NCI-H1417 treated with DMSO at 0.1 percent for 48 hours (cell line): ENCODE data around the gene TMPRSS13.
"Not testable (repeated sequence)": the region's sequence is repeated elsewhere in the genome, so short reads cannot be mapped to it uniquely, and the experiment has no call there.

Experiments used
- DNase-seq: peaks from one replicate; lab custom pipeline; 2025; lab: John Stamatoyannopoulos, UW

TMPRSS13 gene

DNA sequence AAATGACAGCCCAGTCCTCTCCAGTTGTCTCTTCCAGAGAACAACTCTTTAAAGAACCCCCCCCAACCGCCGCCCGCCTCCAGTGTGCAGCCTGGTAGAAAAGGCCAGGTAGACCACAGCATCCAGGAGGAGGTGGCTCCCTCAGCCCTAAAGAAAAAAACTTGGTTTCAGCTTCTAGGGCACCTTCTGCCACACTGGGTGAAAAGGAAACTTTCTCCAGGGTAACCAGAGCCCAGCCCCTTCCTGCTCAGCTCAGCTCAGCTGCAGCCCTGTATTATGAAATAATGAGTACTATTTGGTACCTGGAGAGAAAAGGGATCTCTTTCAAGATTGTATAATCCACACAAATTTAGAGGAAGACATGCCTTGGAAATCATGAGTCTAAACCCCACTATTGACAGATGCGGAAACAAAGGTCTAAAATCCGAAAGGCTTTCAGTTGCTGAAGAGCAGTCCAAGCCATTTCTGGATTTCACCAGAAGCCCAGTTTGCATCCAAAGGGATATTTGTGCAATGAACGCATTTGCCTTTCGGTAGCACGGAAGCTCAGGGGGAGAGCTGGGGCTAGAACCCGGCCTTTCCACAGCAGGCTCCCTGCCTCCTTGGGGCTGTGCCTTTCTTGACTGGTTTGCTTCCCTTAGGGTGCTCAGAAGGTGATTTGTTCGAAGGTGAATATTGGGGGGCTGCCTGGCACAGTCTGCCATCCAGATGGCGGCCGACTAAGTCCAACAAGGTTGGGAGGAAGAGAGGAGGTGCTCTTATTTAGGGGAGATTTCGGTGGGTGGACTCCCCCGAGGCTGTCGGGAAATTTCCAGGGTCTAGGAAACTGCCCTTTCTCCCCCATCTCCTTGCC, 56.0 kb downstream of the TMPRSS13 start:
- no peak for DNase-seq

DNA sequence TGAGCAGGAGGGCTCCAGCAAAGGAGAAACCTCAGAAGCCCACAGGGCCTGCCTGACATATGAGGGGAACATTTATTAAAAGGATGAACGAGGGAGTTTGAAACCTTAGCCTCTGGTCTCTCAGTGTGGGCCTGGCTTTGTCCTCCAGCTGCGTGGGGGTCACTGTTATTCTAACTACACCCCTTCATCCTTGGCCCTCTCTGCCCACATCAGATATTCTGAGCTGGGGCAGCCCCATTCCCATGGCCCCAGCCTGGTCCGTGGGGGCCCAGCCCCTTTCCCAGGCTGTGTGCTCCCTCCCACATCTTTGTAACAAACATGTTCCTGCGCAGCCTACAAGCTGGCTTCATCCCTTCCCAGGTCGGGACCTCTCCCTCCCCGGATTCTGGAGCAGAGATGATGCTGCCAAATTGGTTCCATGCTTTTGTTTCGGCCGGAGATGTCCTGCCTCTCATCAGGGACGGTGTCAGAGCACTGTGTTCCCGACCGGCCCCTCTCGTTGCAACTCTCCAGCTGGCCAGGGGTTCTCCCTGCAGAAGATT, 56.7 kb downstream of the TMPRSS13 start:
- DNase-seq: no peak

DNA sequence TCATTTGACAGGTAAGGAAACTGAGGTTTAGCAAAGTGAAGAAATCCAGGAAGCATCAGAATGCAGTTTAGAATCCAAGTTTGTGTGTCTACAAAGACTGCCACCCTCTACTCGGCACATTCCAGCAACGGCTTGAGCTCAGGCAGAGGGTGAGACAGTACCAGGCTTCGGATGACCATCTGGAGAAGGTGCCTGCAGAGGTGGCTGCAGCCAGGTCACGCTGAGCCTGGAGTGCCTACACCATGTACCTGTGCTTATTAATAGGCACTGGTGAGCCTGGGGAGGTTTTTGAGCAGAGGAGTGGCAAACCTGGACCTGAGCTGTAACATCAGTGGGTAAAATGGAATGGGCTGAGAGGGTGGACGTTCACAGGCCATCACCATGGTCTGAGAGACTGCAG, 57.4 kb downstream of the TMPRSS13 start:
- DNase-seq: no peak

DNA sequence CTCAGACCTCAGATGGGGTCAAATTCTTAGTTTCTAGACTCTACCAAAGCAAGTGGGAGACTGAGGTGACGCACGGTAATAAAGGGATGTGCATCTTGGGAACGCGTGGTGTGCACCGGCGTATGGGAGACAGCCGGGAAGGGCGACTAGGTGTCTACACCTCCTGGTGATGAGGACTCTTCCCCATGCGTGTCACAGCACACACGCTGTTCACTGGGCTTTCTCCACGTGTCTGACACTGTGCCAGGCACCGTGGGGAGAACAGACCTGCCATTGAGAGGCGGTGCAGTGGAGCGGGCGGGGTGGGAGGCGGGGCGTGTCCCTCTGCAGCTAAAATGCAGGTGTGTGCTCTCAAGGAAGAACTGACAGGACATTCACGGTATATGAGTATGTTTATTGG, 58.0 kb downstream of the TMPRSS13 start:
- DNase-seq: no peak

DNA sequence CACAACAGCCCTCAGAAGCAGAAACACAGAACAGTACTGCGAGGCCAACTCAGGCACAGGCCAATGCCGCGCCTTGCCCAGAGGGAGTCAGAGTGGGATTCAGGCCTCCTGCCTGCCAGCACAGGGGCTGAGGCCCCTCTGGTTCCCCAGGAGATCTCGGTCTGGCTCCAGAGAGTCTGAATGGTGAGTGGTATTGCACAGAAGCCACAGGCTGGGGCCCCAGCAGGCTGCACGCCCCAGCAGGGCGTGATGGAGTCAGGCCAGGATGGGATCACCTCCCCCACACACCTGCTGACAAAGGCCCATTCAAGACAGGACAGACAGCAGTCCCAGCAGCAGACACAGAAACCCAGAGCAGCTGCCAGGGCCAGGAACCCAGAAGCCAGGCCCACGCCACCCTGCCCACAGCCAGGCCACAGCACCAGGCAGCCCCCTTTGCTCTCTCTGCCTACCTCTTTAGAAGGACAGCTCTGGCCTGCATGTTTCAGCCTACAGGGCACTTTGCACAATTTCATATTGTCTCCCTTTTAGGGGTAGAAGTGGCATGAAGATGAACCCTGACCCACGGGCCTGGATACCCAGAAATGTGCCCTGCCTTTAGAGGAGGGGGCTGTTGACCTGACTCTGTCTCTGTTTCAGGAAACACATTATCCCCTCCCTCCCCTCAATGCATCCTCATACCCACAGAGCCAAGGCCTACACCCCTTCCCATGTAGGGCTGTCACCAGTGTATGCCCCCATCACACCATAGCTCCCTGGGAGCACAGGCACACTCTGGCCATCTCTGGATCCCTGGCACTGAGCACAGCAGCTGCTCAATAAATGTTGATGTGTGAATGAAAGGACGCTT, 58.9 kb downstream of the TMPRSS13 start:
- DNase-seq: no peak

DNA sequence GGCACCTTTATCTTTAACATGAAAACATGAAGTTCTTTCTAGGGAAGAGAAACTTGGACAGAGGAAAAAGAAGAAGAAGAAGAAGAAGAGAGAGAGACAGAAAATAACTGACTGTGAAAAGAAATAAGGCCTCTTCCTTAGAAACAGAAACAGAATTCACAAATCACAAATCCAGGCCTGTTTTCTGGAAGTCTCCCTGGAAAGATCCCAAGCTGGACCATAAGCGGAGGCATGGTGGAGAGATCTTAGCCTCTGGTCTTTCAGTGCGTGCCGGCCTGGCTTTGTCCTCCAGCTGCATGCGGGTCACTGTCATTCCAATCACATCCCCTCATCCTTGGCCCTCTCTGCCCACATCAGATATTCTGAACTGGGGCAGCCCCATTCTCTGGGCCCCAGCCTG, 59.6 kb downstream of the TMPRSS13 start:
- no peak for DNase-seq

DNA sequence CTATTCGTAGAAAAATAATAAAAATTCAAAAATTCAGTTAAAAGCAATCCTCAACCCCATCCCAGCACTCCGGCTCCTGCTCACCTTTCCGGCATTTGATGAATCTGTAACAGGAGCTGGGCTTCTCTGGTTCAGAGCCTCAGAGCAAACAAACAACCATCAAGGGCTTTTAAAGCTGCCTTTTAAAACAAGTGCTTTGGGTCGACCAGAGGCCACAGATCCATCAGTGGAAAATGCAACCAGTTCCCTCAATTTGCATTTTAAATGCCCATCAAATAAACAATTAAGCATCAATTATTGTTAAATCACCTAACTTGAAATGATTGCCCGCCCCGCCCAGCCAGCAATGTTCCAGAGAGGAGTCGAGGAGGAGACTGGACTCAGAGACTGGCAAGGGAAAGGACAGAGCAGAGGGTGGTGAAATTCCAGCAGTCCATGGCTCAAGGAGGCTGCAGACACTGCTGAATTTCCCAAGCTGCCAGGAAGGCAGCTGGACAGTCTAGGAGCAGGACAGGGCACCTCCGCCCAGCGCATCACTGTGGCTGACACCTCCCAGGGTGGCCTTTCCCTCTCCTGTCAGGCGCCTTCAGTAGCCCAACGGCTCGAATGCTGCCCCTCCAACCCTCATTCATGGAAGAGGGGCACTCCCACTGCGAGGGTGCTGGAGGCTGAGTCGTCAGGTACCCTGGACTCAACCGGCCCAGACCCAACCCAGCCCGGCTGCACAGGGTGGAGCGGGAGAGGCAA, 60.2 kb downstream of the TMPRSS13 start:
- peak; percentile 47 for DNase-seq

DNA sequence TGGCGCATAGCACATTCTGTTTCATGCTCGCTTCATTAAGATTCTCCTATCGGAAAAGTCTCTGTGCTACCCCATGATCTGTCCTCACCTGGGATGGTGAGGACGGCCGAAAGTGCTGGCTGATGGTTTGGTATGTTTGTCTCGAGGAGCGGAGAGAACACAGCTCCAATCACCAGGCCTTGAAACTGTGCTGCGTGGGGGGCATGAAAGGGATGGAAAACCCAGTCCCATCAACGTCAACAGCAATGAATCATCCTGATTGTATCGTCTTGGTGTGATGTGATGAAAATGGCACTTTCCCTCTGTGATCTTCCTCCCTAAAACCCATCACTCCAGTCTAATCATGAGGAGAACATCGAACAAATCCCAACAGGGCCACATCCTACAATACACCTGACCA, 61.1 kb downstream of the TMPRSS13 start:
- no peak for DNase-seq

DNA sequence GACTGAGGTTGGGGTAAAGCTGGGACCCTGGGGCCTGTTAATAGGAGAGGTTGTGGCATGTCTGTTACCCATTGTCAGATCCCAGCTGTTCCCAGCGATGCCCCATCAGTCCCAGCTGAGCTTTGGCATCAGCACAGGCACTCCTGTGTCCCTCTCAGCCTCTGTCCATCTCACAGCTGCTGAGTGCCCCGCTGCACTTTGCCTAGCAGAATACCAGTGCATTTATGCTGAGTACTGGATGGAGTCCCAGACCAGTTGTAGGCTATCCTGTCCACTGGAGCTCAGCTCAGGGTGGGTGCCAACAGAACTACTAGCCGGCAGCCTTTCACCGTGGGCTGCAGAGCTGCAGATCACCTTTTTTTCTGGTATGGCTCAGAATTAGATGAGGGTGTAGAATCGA, 62.7 kb downstream of the TMPRSS13 start:
- no peak for DNase-seq

DNA sequence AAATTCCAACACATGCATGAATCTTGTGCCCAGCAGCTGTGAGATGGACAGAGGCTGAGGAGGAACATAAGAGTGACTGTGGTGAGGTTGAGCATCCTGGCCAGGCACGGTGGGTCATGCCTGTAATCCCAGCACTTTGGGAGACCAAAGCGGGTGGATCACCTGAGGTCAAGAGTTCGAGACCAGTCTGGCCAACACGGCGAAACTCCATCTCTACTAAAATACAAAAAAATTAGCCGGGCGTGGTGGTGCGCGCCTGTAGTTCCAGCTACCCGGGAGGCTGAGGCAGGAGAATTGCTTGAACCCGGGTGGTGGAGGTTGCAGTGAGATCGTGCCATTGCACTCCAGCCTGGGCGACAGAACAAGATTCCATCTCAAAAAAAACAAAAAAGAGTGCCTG, 63.7 kb downstream of the TMPRSS13 start:
- DNase-seq: not testable (repeated sequence)

DNA sequence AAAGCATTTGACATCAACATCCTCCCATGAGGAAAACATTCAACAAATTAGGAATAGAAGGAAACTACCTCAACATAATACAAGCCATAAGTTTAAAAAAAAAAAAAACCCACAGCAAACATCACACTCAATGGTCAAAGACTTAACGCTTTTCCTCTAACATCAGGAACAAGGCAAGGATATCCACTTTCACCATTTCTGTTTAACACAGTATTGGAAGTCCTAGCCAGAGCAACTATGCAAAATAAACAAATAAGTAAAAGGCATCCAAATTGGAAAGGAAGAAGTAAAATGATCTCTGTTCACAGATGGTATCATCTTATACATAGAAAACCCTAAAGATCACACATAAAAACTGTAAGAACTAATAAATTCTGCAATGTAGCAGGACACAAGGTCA, 65.8 kb downstream of the TMPRSS13 start:
- DNase-seq: no peak

DNA sequence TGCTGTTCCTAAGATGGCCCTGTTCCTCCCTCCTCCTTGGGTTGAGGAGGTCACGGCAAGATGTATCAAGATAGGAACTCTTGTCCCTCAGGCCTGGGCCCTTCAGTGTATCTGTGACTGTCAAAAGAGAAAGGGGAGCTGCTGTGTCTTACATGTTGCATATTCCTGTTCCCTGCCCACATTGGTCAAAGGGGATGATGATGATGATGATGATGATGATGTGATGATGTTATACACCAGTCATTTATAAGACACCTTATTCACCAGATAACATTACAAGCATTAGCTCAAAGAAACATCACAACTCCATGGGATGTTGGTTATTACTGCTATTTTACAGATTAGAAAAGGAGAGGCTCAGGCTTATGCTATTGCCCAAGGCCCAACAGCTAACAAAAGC, 66.4 kb downstream of the TMPRSS13 start:
- no peak for DNase-seq

DNA sequence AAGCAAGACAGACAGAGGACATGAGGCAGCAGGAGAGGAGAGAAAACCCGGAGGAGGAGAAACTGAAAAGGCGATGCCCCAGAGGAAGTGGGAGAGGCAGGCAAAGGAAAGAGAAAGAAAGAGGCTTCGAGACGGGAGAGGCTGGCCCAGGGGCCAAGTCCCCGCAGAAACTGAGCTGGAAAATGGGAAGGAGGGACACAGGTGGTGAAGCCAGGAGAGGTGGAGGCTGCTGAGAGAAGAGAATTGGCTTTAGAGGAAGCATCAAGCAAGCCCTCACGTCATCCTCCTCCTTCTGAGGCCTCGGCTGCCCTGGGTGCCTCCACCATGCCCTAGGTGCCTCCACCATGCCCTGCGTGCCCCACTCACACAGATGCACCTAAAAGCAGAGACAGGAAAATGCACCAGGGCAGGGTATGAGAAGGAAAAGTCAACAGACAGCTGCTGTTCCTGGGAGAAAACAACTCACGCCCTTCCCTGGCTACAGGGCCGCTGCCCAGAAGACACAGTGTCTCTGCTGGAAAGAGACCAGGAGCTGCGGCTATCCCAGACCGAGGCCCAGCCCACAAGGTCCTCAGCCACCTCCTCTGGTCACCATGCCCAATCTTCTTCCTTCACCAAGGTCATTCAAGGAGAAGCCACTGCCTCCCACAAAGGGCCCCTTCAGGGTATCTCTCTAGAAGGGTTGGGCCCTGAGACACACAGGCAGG, 67.0 kb downstream of the TMPRSS13 start:
- DNase-seq: no peak

DNA sequence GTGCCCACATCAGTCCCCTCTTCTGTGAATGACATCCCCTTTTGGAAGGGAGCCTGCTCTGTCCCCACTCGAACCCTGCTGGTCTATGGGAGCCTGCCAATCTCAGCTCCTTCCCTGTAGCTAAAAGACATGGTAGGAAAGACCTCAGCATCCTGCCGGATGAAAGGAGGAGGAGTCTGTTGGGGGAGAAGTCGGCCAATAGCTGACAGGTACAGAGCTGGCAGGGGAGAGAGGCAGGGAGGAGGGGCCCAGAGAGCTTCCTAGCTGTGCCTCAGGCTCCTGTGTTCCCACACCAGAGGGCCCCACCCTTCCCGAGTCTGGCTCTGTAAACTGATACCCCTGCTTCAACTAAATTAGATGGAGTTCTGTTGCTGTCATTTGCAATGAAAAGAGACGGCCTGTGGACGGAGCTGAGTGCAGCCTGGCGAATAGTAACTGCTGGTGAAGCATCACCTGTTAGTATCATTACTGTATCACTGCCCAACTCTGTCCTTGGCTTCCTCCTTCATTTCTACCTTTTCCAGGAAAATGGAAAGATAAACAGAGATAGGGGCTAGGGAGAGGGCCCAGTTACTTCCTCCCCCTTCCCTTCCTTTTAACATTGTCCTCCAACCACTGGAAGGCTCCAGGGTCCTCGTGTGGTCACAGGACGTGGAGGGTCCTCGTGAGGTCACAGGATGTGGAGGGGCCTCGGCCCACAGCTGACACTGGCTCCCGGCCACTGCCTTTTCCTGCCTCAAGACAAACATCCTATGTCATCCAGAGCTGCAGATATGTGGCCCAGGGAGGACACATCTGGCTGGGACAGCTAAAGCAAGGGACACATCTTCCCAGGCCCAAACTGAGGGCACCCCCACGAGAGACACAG, 67.8 kb downstream of the TMPRSS13 start:
- peak; percentile 93 for DNase-seq

DNA sequence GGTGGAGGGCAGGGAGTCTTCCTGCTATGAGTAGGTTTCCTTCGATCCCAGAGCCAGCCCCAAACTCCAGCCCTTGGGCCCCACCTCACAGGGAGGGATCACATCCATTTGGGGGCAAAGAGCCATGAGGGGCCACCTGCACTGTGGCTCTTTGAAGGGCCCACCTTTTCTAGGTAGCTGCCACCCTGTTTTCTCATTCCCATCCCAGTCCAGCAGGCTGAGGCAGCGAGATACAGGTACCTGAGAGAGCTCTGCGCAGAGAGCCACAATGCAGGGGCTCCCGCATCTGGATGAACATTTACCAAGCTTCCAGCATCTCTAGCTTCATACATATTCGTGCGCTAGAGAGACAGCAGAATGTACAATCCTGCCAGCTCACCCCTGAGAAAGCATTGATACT, 69.1 kb downstream of the TMPRSS13 start:
- DNase-seq: no peak

DNA sequence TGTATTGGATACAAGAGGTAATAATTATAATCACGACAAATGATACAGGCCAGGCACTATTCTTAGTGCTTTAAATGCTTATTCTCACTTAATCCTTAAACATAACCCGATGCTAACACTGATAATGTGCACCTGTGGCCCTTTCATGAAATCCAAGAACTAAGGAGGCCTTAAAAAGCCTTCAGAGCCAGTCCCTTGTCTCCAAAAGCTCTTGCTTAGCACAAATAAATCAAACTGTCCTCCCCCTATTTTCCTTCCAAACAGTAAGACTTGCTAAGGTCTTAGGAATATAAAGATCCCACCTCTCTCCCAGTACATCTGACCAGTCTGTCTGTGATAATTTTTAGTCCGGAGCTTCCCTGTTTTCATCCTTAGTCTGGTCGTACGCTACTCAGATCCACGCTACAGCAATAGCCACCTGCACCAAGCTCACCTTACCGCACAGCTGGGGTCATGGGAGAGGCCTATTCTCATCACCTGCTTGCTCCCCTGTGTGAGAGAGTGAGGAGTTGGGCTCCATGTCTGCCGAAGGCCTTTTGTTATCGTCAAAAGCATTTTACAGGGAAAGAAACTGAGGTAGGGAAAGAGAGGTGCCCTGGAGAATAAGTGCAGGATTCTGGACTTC, 69.6 kb downstream of the TMPRSS13 start:
- DNase-seq: no peak

DNA sequence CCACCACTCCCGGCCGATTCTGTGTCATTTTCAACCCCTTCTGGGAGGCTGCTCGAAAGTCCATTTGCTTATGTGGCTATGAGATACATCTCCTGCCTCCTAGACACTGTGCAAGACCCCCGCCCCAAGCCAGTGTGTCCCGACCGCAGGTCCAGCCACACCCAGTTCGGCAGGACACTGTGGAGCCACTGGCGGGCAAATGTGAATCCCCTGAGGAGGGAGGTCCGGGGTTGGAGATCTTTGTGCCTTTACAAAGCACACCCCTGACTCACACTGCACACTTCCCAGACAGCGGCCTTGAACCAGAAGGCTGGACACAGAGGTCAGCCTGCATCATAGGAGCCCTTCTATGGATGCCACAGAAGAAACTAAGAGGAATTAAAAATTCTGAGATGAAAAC, 70.1 kb downstream of the TMPRSS13 start:
- DNase-seq: no peak

DNA sequence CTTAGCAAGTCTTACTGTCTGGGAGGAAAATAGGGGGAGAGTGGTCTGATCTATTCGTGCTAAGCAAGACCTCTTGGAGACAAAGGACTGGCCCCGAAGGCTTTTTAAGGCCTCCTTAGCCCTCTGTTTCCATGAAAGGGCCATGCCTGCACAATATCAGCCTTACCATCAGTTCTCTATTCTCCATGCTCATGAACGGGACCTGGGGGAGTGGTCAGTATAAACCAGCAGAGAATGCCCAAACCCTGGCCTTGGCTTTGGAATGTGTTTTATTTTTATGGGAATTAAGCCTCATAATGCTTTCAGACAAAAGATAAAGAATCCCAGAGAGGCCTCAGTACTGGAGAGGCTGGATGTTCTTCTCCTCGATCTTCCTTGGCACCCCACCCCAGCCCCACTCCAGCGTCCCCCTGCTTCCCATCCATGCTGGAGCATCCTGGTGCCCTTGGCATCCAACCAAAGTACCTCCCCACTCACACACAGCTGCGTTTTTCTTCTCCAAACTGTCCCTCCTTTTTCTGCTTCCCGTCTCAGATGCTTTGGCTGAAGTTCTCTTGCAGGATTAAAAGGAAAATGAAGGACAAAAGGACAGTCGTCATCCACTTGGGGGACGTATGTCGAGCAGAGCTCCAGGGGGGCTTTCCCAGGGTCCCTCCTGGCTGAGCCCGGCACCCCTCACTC, 71.3 kb downstream of the TMPRSS13 start:
- DNase-seq: no peak

DNA sequence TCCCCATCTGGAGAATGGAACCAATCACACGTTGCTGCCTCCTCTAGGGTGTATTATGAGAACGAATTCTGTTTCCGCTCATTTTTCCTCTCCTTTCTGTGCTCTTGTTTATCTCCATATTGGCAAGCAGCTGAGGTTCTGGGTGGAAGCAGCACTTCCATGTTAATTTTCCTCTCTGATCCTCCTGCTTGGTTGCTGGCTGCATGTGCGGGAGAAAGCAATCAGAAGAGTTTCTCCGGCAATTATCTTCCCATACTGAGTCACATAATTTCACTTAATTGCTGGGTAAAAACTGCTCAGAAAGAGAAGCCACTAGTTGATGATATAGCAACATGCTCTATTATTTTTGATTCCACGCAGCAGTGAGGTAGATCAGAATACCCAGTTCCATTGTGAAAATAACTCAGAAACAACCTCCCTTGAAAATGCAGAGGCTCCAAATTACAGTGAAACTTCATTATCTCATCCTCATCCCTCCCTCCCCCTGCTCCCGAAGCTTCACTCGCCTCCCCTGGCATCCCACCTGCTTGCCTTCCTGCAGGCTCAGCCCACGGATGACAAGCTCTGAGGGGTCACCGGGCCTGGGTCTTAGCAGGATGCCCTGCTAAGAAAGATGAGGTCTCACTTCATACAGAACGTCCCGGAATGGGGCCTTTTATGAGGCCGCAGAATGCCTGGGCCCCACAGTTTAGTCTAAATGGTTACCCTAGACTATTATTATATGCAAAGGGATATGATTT, 73.1 kb downstream of the TMPRSS13 start:
- DNase-seq: peak; percentile 49
